OCI-LY1 (cell line): ENCODE results near the gene GLIS1.

ENCODE experiments used
- EZH2 ChIP-seq: fragments of 200-600 bp; sonication (generic), shearing (Covaris generic); IDR thresholded peaks from 2 replicates; pipeline ENCODE4 v1.8.0; 2017; ENCODE audit warnings: borderline replicate concordance, mixed run types, mild to moderate bottlenecking, antibody characterized with exemption, low read length, moderate library complexity, mixed read lengths
- TF ChIP-seq, protein P1 (sequence below): fragments of 200-600 bp; sonication (generic), shearing (Covaris generic); IDR thresholded peaks from 2 replicates; pipeline ENCODE4 v1.5.1; 2017; ENCODE audit warnings: mild to moderate bottlenecking, antibody characterized with exemption, low read length, moderate library complexity, mixed read lengths

DNA sequence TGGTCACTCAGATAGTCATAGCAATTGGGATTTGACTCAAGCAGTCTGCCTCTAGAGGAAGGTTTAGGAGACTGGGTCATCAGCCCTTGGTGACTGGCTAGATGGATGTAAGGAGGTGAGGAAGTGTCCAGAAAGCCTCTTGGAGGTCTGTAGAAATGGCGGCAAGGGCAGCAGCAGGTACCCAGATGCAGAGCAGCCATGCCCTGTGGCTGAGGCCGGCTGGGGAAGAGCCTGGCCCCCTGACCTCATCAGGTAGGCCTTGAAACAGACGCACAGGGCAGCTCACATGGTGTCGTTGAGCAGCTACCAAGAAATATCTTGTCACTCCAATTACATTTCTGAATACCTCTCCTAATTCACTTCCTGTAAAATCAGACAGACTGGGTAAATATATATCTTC lies 181.6 kb downstream of the GLIS1 start:
- TF ChIP-seq, protein P1, sequence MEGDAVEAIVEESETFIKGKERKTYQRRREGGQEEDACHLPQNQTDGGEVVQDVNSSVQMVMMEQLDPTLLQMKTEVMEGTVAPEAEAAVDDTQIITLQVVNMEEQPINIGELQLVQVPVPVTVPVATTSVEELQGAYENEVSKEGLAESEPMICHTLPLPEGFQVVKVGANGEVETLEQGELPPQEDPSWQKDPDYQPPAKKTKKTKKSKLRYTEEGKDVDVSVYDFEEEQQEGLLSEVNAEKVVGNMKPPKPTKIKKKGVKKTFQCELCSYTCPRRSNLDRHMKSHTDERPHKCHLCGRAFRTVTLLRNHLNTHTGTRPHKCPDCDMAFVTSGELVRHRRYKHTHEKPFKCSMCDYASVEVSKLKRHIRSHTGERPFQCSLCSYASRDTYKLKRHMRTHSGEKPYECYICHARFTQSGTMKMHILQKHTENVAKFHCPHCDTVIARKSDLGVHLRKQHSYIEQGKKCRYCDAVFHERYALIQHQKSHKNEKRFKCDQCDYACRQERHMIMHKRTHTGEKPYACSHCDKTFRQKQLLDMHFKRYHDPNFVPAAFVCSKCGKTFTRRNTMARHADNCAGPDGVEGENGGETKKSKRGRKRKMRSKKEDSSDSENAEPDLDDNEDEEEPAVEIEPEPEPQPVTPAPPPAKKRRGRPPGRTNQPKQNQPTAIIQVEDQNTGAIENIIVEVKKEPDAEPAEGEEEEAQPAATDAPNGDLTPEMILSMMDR, result no peak
- TF ChIP-seq EZH2, result no peak
